K562 (cell line): ENCODE data around the gene SLC35E3. TPM values are rescaled to one million over a fixed set of nuclear protein-coding genes. Genes with fewer than 3 reads are reported as not detected.

Experiments used
- ATAC-seq: fragments of 200-7000 bp; cut with Tn5 transposase; 3 replicates; pipeline ENCODE4 v1.9.1; 2020; ENCODE audit warnings: moderate library complexity
- BruUV-seq: library from RNA; stranded (reverse); fragments of 400-500 nt; replicated peaks from 2 replicates; lab custom pipeline; 2021; lab: Mats Ljungman, UMichigan
- CTCF ChIA-PET: fragments of 300-600 bp; formaldehyde crosslinking; extraction: SDS; loops from one replicate; lab custom pipeline; 2021; ENCODE audit warnings: low intra/inter-chr PET ratio; lab: Yijun Ruan, JAX
- POLR2A ChIA-PET: fragments of 300-600, 350-650 bp; sonication (Branson Sonifier 250); formaldehyde crosslinking; extraction: SDS; loops from one replicate; lab custom pipeline; 2021; ENCODE audit warnings: antibody characterized with exemption, inconsistent platforms; lab: Yijun Ruan, JAX
- DNase-seq, 4 experiments: peaks; one replicate each; pipeline versions ENCODE4 v3.0.0 to v3.0.0-alpha.2; 2011 to 2018; ENCODE audit warnings: low spot score in 3 of 4, mixed read lengths in 3 of 4; ENCODE audit errors: extremely low read depth in 1 of 4
- FAIRE-seq: peaks from 2 replicates; lab custom pipeline; 2011; peaks lifted over from hg19 to GRCh38; lab: Jason Lieb, UNC
- H2AFZ ChIP-seq: 2 replicates; pipeline ENCODE4 v1.6.0; 2011; ENCODE audit warnings: low read depth, low read length, control low read depth, inconsistent platforms
- H3K27ac ChIP-seq: fragments of 200-600 bp; 3 replicates; pipeline ENCODE4 v1.8.0; 2011; ENCODE audit warnings: low read depth, mild to moderate bottlenecking, control low read depth, inconsistent platforms, low read length, moderate library complexity, mixed read lengths; ENCODE audit errors: extremely low read depth
- H3K27me3 ChIP-seq, 2 experiments: fragments of 300-600 bp in 1 of 2; 2 replicates in 1 of 2; 3 replicates in 1 of 2; pipeline versions ENCODE4 v1.6.0 to v1.8.0; 2011; ENCODE audit warnings: inconsistent platforms in 2 of 2, low read length in 2 of 2, mild to moderate bottlenecking in 1 of 2, mixed read lengths in 1 of 2, moderate library complexity in 1 of 2; ENCODE audit not compliant: control insufficient read depth in 2 of 2, insufficient read depth in 2 of 2
- H3K36me3 ChIP-seq: fragments of 300-600 bp; 3 replicates; pipeline ENCODE4 v1.8.0; 2011; ENCODE audit warnings: mild to moderate bottlenecking, low read length, inconsistent platforms; ENCODE audit not compliant: control insufficient read depth, insufficient read depth
- H3K4me1 ChIP-seq, 2 experiments: fragments of 200-600 bp in 1 of 2; replicated peaks in 1 of 2; 2 replicates in 1 of 2; 3 replicates in 1 of 2; pipeline versions ENCODE4 v1.5.1 to v1.8.0; 2011; ENCODE audit warnings: inconsistent platforms in 2 of 2, low read length in 2 of 2, mild to moderate bottlenecking in 1 of 2, mixed read lengths in 1 of 2, moderate library complexity in 1 of 2; ENCODE audit not compliant: control insufficient read depth in 2 of 2, insufficient read depth in 2 of 2
- H3K4me2 ChIP-seq: 2 replicates; pipeline ENCODE4 v1.6.1; 2011; ENCODE audit warnings: low read length, control low read depth, inconsistent platforms, mixed read lengths; ENCODE audit not compliant: insufficient read depth
- H3K4me3 ChIP-seq: fragments of 200-600 bp; sonication (generic), shearing (Covaris generic); 2 replicates; pipeline ENCODE4 v1.5.1; 2016; ENCODE audit warnings: control low read depth, inconsistent platforms
- H3K79me2 ChIP-seq: fragments of 200-600 bp; 3 replicates; pipeline ENCODE4 v1.8.0; 2011; ENCODE audit warnings: low read length, inconsistent platforms; ENCODE audit not compliant: control insufficient read depth, insufficient read depth
- H3K9ac ChIP-seq, 2 experiments: 2 replicates each; pipeline versions ENCODE4 v1.6.0 to v1.6.1; 2011; ENCODE audit warnings: low read depth in 2 of 2, low read length in 2 of 2, control low read depth in 1 of 2, inconsistent platforms in 1 of 2, mild to moderate bottlenecking in 1 of 2, mixed read lengths in 1 of 2; ENCODE audit not compliant: insufficient read depth in 1 of 2
- H3K9me1 ChIP-seq: one replicate; pipeline ENCODE4 v1.6.0; 2011; ENCODE audit warnings: inconsistent platforms, mild to moderate bottlenecking, low read length, moderate library complexity; ENCODE audit not compliant: control insufficient read depth, insufficient read depth
- H3K9me3 ChIP-seq: replicated peaks from 2 replicates; pipeline ENCODE4 v1.5.1; 2011; ENCODE audit warnings: low read depth, low read length, inconsistent platforms; ENCODE audit not compliant: control insufficient read depth, insufficient read depth
- H4K20me1 ChIP-seq: replicated peaks from 2 replicates; pipeline ENCODE4 v1.6.1; 2011; ENCODE audit warnings: low read length, inconsistent platforms, mixed read lengths; ENCODE audit not compliant: control insufficient read depth, insufficient read depth
- CHD4 ChIP-seq: fragments of 200-600 bp; sonication (generic); IDR thresholded peaks from 3 replicates; pipeline ENCODE4 v1.6.1; 2012; ENCODE audit warnings: low read depth, mild to moderate bottlenecking, mixed read lengths, low read length, inconsistent platforms; ENCODE audit not compliant: insufficient read depth, insufficient replicate concordance, poor library complexity, severe bottlenecking
- IFI16 ChIP-seq: fragments of 250-450 bp; sonication (Bioruptor Pico); IDR thresholded peaks from 2 replicates; pipeline ENCODE4 v2.1.2; 2022; ENCODE audit warnings: mild to moderate bottlenecking, inconsistent platforms
- MEIS2 ChIP-seq: fragments of 450-650 bp; IDR thresholded peaks from 2 replicates; pipeline ENCODE4 v1.6.1; 2014; ENCODE audit warnings: mild to moderate bottlenecking; ENCODE audit not compliant: partially characterized antibody
- NFIX ChIP-seq: fragments of 250-450 bp; sonication (Bioruptor Pico); IDR thresholded peaks from 2 replicates; pipeline ENCODE4 v1.4.0; 2020; ENCODE audit warnings: low read depth, mild to moderate bottlenecking, moderate library complexity
- ZBTB49 ChIP-seq: sonication (generic); formaldehyde crosslinking; IDR thresholded peaks from 2 replicates; pipeline ENCODE4 v1.8.0; 2022; ENCODE audit warnings: missing genetic modification reagents, mild to moderate bottlenecking, borderline replicate concordance
- ZNF766 ChIP-seq: fragments of 200-800 bp; sonication (Bioruptor generic); conservative IDR thresholded peaks from 2 replicates; pipeline ENCODE4 v1.6.1; 2016; ENCODE audit warnings: missing genetic modification characterization, missing compliant biosample characterization
- WGBS: fragments of 100-300 bp; shearing (Covaris generic); methylation state at CpG from one replicate; pipeline ENCODE4 v1.1.6; 2016; ENCODE audit warnings: low coverage, mixed read lengths; ENCODE audit not compliant: insufficient coverage; ENCODE audit errors: missing lambda C conversion rate; 5-methylcytosine and 5-hydroxymethylcytosine counted together
- in situ Hi-C: fragments of 300-500 bp; cut with MboI; formaldehyde crosslinking; loops from 4 replicates; pipeline ENCODE4 v1.15.0; 2018; ENCODE audit warnings: inconsistent platforms, mixed read lengths
- intact Hi-C: fragments of 100-400 bp; cut with micrococcal nuclease; formaldehyde crosslinking; loops from 2 replicates; pipeline ENCODE4 v1.14.2; 2022
- polyA plus RNA-seq, 8 experiments: library from polyadenylated mRNA; depleted of rRNA in 4 of 8; stranded (reverse) in 5 of 8; unstranded in 3 of 8; fragments of >200 nt; fragmentation: Nextera tagmentation in 2 of 8; fragmentation: Illumina TruSeq in 1 of 8; extraction: Ambion mirVana in 2 of 8; extraction: Trizol in 1 of 8; gene quantifications; 2 replicates each; pipeline versions ENCODE4 v1.2.1 to v1.2.3, GENCODE V29; 2011 to 2014; ENCODE audit warnings: inconsistent platforms in 1 of 8, missing spikeins in 1 of 8
- total RNA-seq, 7 experiments: library from RNA; depleted of rRNA in 6 of 7; stranded (reverse); fragments of >200 nt in 6 of 7; fragmentation: Illumina TruSeq in 2 of 7; extraction: Trizol in 2 of 7; gene quantifications; 2 replicates each; pipeline versions ENCODE4 v1.2.1 to v1.2.3, GENCODE V29; 2011 to 2021; ENCODE audit warnings: low replicate concordance in 1 of 7

Gene SLC35E3
- total and polyA plus RNA-seq, 9 of the 15 experiments (the other 6 are each of a cell fraction or from before 2014, with no cell fraction given) = 1.2 to 5.9 (median 3.8) TPM

- TF ChIP-seq MEIS2 (no peak), NFIX (CRISPR knock-in tag) (no peak), IFI16 (no peak)
- DNase-seq (no peak), ATAC-seq (no peak), FAIRE-seq (no peak)
- Histone ChIP-seq H4K20me1 (no peaks in the 10 kb centered on the region), H3K79me2 (no peaks in the 10 kb centered on the region), H3K4me2 (no peak overlapping the region), H3K9me1 (no peaks in the 10 kb centered on the region), H3K27ac (no peak overlapping the region), H3K9me3 (no peaks in the 10 kb centered on the region; the same call in 1 of the 2 replicates), H3K9ac (no peak overlapping the region), H3K27me3 (no peaks in the 10 kb centered on the region), H2AFZ (no peak overlapping the region), H3K36me3 (peaks cover 36% of the 10 kb centered on the region), H3K4me3 (no peak overlapping the region), H3K4me1 (peaks cover 0 to 4% of the 10 kb centered on the region in 2 experiments; a peak in 1 of 5 replicates)
- BruUV-seq = no TSS peak
- intact Hi-C loops = no loop called here
- CTCF ChIA-PET = no interaction called here
- 93% methylated on average over 4 of the region's 4 CpGs for WGBS
- in situ Hi-C loops = no loop called here
- POLR2A ChIA-PET = interaction anchor here (1.0 kb wide), 1 partner anchor 9 kb away, joined by 4 read pairs; no protein-coding TSS in a partner anchor
Measured at GRCh38 chr12:68755536-68756243, 9.7 kb downstream of the SLC35E3 start.

GRCh38 chr12:68759852-68760251 is 13.9 kb downstream of the SLC35E3 start:
- Histone ChIP-seq H3K9me3 (no peaks in the 10 kb centered on the region; the same call in 1 of the 2 replicates), H3K9ac (no peak overlapping the region), H3K9me1 (no peaks in the 10 kb centered on the region), H3K27me3 (no peaks in the 10 kb centered on the region), H3K4me1 (no peaks in the 10 kb centered on the region), H4K20me1 (no peaks in the 10 kb centered on the region), H3K27ac (no peak overlapping the region), H2AFZ (no peak overlapping the region), H3K4me2 (no peak overlapping the region), H3K79me2 (no peaks in the 10 kb centered on the region), H3K4me3 (no peak overlapping the region), H3K36me3 (peaks cover 33% of the 10 kb centered on the region)
- in situ Hi-C loops = no loop called here
- WGBS = 96% methylated on average over 5 of the region's 5 CpGs
- intact Hi-C loops = no loop called here
- FAIRE-seq (no peak), DNase-seq (no peak), ATAC-seq (no peak)
- BruUV-seq = no TSS peak
- ChIA-PET POLR2A (interaction anchor here (0.8 to 1.4 kb wide), 2 partner anchors 12 to 68 kb away, joined by 3 read pairs; no protein-coding TSS in a partner anchor), CTCF (interaction anchor here (0.5 kb wide), 1 partner anchor 91 kb away, joined by 3 read pairs; no protein-coding TSS in a partner anchor)
- TF ChIP-seq CHD4 (no peak), ZNF766 (CRISPR knock-in tag) (no peak), ZBTB49 (no peak)
